ENCODE data around the gene TRAF2. TPM values are rescaled to one million over a fixed set of nuclear protein-coding genes. Genes with fewer than 3 reads are reported as not detected.

The TRAF2 gene
- total and polyA plus RNA-seq, 2 of the 13 experiments (the other 11 are each of a cell fraction or from before 2014, with no cell fraction given), result 12.4 to 13.6 TPM

DNA sequence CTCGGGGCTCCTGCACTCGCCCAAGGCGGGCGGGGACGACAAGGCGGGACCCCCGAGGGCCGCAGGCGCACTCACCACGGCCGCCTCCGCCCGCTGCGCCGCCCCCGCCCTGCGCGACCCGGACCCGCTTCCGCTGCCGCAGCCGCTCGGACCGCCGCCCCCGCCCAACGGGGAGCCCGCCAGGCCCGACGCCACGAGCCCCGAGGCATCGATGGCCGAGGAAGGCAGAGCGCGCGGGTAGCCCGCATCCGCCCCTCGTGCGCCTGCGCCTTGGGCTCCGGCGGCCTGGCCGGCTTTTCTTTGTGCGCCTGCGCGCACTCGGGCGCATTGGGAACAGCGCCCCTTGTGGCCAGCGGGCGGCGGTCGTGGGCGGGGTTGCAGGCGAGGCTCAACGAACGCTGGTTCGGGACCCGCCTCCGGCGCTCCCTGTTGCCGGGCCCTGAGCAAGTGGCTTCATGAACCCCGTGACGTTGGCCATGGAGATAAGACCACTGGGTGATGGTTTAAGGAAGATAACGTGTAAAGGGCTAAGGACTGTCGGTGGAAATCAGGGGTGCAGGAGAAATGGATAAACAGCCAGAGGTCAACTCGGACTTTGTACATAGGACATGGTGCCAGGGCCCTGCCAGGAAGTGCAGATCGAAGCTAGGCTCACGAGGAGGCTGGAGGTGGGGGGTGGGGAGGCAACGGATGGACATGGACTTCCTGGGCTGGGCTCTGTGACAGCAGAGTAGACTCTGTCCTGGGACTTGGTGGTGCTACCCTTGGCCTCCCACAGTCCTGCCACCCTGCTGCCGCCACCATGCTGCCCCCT is 58.4 kb downstream of the TRAF2 start, which contains the start of the genes C8G and FBXW5 (continued):
- no peak for TF ChIP-seq GTF2F1 (IDR thresholded peaks at IDR 0.05; ENCODE audit: low read length)
- TF ChIP-seq SOX5 (CRISPR knock-in tag; IDR thresholded peaks at IDR 0.05; ENCODE audit: borderline replicate concordance), result peak; percentile 37
- TF ChIP-seq BATF2 (CRISPR knock-in tag; IDR thresholded peaks at IDR 0.05), result no peak
- TF ChIP-seq RAD21 (CRISPR knock-in tag; IDR thresholded peaks at IDR 0.05), result peak; percentile 52; the same call in 1 of the 2 replicates
- TF ChIP-seq CHD2 (IDR thresholded peaks at IDR 0.05; ENCODE audit: low read depth, low read length), result no peak
- TF ChIP-seq, protein P1, sequence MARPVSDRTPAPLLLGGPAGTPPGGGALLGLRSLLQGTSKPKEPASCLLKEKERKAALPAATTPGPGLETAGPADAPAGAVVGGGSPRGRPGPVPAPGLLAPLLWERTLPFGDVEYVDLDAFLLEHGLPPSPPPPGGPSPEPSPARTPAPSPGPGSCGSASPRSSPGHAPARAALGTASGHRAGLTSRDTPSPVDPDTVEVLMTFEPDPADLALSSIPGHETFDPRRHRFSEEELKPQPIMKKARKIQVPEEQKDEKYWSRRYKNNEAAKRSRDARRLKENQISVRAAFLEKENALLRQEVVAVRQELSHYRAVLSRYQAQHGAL (CRISPR knock-in tag; IDR thresholded peaks at IDR 0.05; ENCODE audit: not compliant biosample characterization), result peak; percentile 13
- TF ChIP-seq ZBTB42 (CRISPR knock-in tag; IDR thresholded peaks at IDR 0.05), result no peak
- no peak for TF ChIP-seq PAF1 (CRISPR knock-in tag; IDR thresholded peaks at IDR 0.05)
- TF ChIP-seq ZNF703 (CRISPR knock-in tag; IDR thresholded peaks at IDR 0.05; ENCODE audit: borderline replicate concordance), result 0 out of 2 replicates have a peak, but pooled peaks have one; percentile 2
- TF ChIP-seq SALL2 (CRISPR knock-in tag; IDR thresholded peaks at IDR 0.05), result no peak
- peak; percentile 86; the same call in 1 of the 2 replicates for TF ChIP-seq NFATC3 (CRISPR knock-in tag; IDR thresholded peaks at IDR 0.05)
- TF ChIP-seq DNMT3B (CRISPR knock-in tag; conservative IDR thresholded peaks at IDR 0.05), result no peak
- no peak for TF ChIP-seq ATM (IDR thresholded peaks at IDR 0.05; ENCODE audit: borderline replicate concordance)
- TF ChIP-seq ZNF160 (CRISPR knock-in tag; IDR thresholded peaks at IDR 0.05), result no peak
- TF ChIP-seq SP1 (IDR thresholded peaks at IDR 0.05), result no peak
- peak; percentile 59; the same call in 1 of the 2 replicates for TF ChIP-seq SP1 (CRISPR knock-in tag; IDR thresholded peaks at IDR 0.05)
- 0 out of 2 replicates have a peak, but pooled peaks have one; percentile 8 for TF ChIP-seq ZNF510 (CRISPR knock-in tag; IDR thresholded peaks at IDR 0.05; ENCODE audit: low read depth)
- TF ChIP-seq GPBP1L1 (CRISPR knock-in tag; IDR thresholded peaks at IDR 0.05), result no peak
- TF ChIP-seq ZNF781 (CRISPR knock-in tag; IDR thresholded peaks at IDR 0.05; ENCODE audit: borderline replicate concordance, not compliant biosample characterization), result peak; percentile 33
- no peak for TF ChIP-seq ZNF207 (IDR thresholded peaks at IDR 0.05; ENCODE audit: borderline replicate concordance)
- TF ChIP-seq ZNF33B (CRISPR knock-in tag; IDR thresholded peaks at IDR 0.05), result no peak
- TF ChIP-seq ZZZ3 (CRISPR knock-in tag; IDR thresholded peaks at IDR 0.05; ENCODE audit: borderline replicate concordance), result peak; percentile 79; the same call in 1 of the 2 replicates
- TF ChIP-seq HCFC1 (IDR thresholded peaks at IDR 0.05; ENCODE audit: low read depth, low read length), result peak; percentile 56
- TF ChIP-seq TP53 (CRISPR knock-in tag; conservative IDR thresholded peaks at IDR 0.05), result no peak
- no peak for TF ChIP-seq FOXJ3 (CRISPR knock-in tag; IDR thresholded peaks at IDR 0.05; ENCODE audit: borderline replicate concordance)
- no peak for TF ChIP-seq MZF1 (CRISPR knock-in tag; IDR thresholded peaks at IDR 0.05; ENCODE audit: borderline replicate concordance)
- TF ChIP-seq, protein P2, sequence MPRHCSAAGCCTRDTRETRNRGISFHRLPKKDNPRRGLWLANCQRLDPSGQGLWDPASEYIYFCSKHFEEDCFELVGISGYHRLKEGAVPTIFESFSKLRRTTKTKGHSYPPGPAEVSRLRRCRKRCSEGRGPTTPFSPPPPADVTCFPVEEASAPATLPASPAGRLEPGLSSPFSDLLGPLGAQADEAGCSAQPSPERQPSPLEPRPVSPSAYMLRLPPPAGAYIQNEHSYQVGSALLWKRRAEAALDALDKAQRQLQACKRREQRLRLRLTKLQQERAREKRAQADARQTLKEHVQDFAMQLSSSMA (CRISPR knock-in tag; IDR thresholded peaks at IDR 0.05), result 0 out of 2 replicates have a peak, but pooled peaks have one; percentile 39
- TF ChIP-seq ZNF619 (CRISPR knock-in tag; IDR thresholded peaks at IDR 0.05), result no peak
- no peak for TF ChIP-seq JARID2 (CRISPR knock-in tag; IDR thresholded peaks at IDR 0.05; ENCODE audit: insufficient replicate concordance)
